Motor neuron (in vitro differentiated cells): ENCODE measurements around the gene GRIN2A. TPM values are rescaled to one million over a fixed set of nuclear protein-coding genes. Genes with fewer than 3 reads are reported as not detected.

ENCODE experiments used
- ATAC-seq, 8 experiments: fragments of 200-7000 bp; cut with Tn5 transposase; replicated peaks in 6 of 8; 2 replicates each; pipeline ENCODE4 v1.8.0; 2021; ENCODE audit warnings: mild to moderate bottlenecking in 8 of 8, moderate library complexity in 8 of 8
- H3K27ac ChIP-seq, 2 donors: fragments of 250-450 bp; sonication (Bioruptor Pico); 2 replicates each; pipeline ENCODE4 v1.9.0; 2021; ENCODE audit warnings: antibody characterized with exemption in 2 of 2, mild to moderate bottlenecking in 2 of 2, moderate library complexity in 1 of 2
- H3K4me1 ChIP-seq, 2 donors: fragments of 250-450 bp; sonication (Bioruptor Pico); replicated peaks in 1 of 2; 2 replicates each; pipeline ENCODE4 v1.6.1; 2021; ENCODE audit warnings: antibody characterized with exemption in 2 of 2, mild to moderate bottlenecking in 2 of 2, moderate library complexity in 1 of 2
- H3K4me3 ChIP-seq, 5 donors: fragments of 250-450 bp; sonication (Bioruptor Pico); 2 replicates each; pipeline ENCODE4 v1.9.0; 2021; ENCODE audit warnings: antibody characterized with exemption in 5 of 5, mild to moderate bottlenecking in 5 of 5, moderate library complexity in 4 of 5
- WGBS, 10 experiments: fragments of 450-650 bp; shearing (Covaris generic); methylation state at CpG; one replicate each; pipeline ENCODE4 v1.0.0; 2022; 5-methylcytosine and 5-hydroxymethylcytosine counted together
- in situ Hi-C, 9 experiments: fragments of 400-800 bp; cut with MboI; loops; one replicate each; pipeline ENCODE4 v1.15.0; 2021; ENCODE audit warnings: low sequenced_read_pairs in 9 of 9, low pct_unique_long_range_greater_than_20kb in 2 of 9; ENCODE audit not compliant: unreplicated experiment in 9 of 9
- total RNA-seq, 8 experiments: library from RNA; unstranded; fragments of 300-600 nt; gene quantifications; 2 replicates each; pipeline versions ENCODE4 v1.2.3 to v1.2.4, GENCODE V29; 2022

Gene GRIN2A
- total RNA-seq, 8 experiments from 2014 or later: 0.14 to 21.2 (median 2.9) TPM

- in situ Hi-C loops: no loop called here
- Histone ChIP-seq H3K4me3 (no peak overlapping the region), H3K27ac (no peak overlapping the region), H3K4me1 (no peaks in the 10 kb centered on the region)
- ATAC-seq: no peak
- WGBS, 10 experiments: 100% methylated on average over 1 of the region's 1 CpG; no CpG with 5 or more reads in 9 of the 10 experiments
Observed at GRCh38 chr16:9798474-9798873, 383.8 kb downstream of the GRIN2A start.

- H3K27ac ChIP-seq: no peak overlapping the region
Observed at GRCh38 chr16:9797306-9797705, 384.9 kb downstream of the GRIN2A start.

GRCh38 chr16:9793623-9794022 is 388.6 kb downstream of the GRIN2A start:
- 35 to 96% (median 66%) methylated on average over 2 to 6 of the region's 6 CpGs; no CpG with 5 or more reads in 2 of the 10 experiments for WGBS, 10 experiments
- in situ Hi-C loops: no loop called here
- Histone ChIP-seq H3K4me1 (no peaks in the 10 kb centered on the region), H3K27ac (no peak overlapping the region), H3K4me3 (no peak overlapping the region)
- no peak for ATAC-seq

More at GRCh38 chr16:9797306-9797705, 384.9 kb downstream of the GRIN2A start:
- in situ Hi-C loops: no loop called here
- peak in 3 of 8 experiments; percentile 37 to 89 (median 54) for ATAC-seq
- no peaks in the 10 kb centered on the region for H3K4me1 ChIP-seq
- H3K4me3 ChIP-seq: no peak overlapping the region
- WGBS, 10 experiments: 0 to 100% (median 74%) methylated on average over 1 to 6 of the region's 6 CpGs; no CpG with 5 or more reads in 2 of the 10 experiments

GRCh38 chr16:9791556-9791955 is 390.7 kb downstream of the GRIN2A start:
- Histone ChIP-seq H3K4me1 (peaks cover 4 to 9% of the 10 kb centered on the region in 2 donors), H3K4me3 (no peak overlapping the region), H3K27ac (no peak overlapping the region)
- in situ Hi-C loops: no loop called here
- no peak for ATAC-seq
- WGBS, 10 experiments: 19 to 85% (median 72%) methylated on average over 2 to 3 of the region's 4 CpGs; no CpG with 5 or more reads in 4 of the 10 experiments

- WGBS, 10 experiments: 0 to 83% (median 57%) methylated on average over 1 to 2 of the region's 2 CpGs; no CpG with 5 or more reads in 2 of the 10 experiments
- no peak overlapping the region for H3K27ac ChIP-seq
- peak in 1 of 8 experiments; percentile 56 for ATAC-seq
- peaks cover 4 to 9% of the 10 kb centered on the region in 2 donors for H3K4me1 ChIP-seq
- H3K4me3 ChIP-seq: no peak overlapping the region
- in situ Hi-C loops: no loop called here
Observed at GRCh38 chr16:9790199-9790598, 392.0 kb downstream of the GRIN2A start.

- in situ Hi-C loops: no loop called here
- Histone ChIP-seq H3K4me1 (peaks cover 4 to 9% of the 10 kb centered on the region in 2 donors), H3K4me3 (no peak overlapping the region), H3K27ac (peak overlapping the region in 1 of 2 donors; percentile 39)
- WGBS, 10 experiments: 0 to 60% (median 39%) methylated on average over 1 to 5 of the region's 5 CpGs
- ATAC-seq: peak in 5 of 8 experiments; percentile 100
Observed at GRCh38 chr16:9787717-9788116, 394.5 kb downstream of the GRIN2A start.

- 26 to 100% (median 86%) methylated on average over 1 to 4 of the region's 4 CpGs for WGBS, 10 experiments
- in situ Hi-C loops: no loop called here
- no peak for ATAC-seq
- H3K4me1 ChIP-seq: peaks cover 8 to 21% of the 10 kb centered on the region in 2 donors
- H3K27ac ChIP-seq: no peak overlapping the region
- H3K4me3 ChIP-seq: no peak overlapping the region
Observed at GRCh38 chr16:9780831-9781230, 401.4 kb downstream of the GRIN2A start.

GRCh38 chr16:9778849-9779248 is 403.4 kb downstream of the GRIN2A start:
- 10 to 81% (median 63%) methylated on average over 2 to 5 of the region's 5 CpGs; no CpG with 5 or more reads in 4 of the 10 experiments for WGBS, 10 experiments
- Histone ChIP-seq H3K4me3 (no peak overlapping the region), H3K4me1 (peaks cover 9 to 23% of the 10 kb centered on the region in 2 donors), H3K27ac (no peak overlapping the region)
- in situ Hi-C loops: no loop called here
- ATAC-seq: peak in 5 of 8 experiments; percentile 40 to 91 (median 78)

GRCh38 chr16:9775998-9776397 is 406.2 kb downstream of the GRIN2A start:
- in situ Hi-C loops: no loop called here
- no peak overlapping the region for H3K4me3 ChIP-seq
- no peak for ATAC-seq
- 0 to 97% (median 71%) methylated on average over 1 to 5 of the region's 5 CpGs; no CpG with 5 or more reads in 2 of the 10 experiments for WGBS, 10 experiments
- H3K27ac ChIP-seq: no peak overlapping the region
- peaks cover 24 to 33% of the 10 kb centered on the region in 2 donors for H3K4me1 ChIP-seq

GRCh38 chr16:9773289-9773688 is 408.9 kb downstream of the GRIN2A start:
- 0 to 57% (median 20%) methylated on average over 1 to 4 of the region's 4 CpGs; no CpG with 5 or more reads in 1 of the 10 experiments for WGBS, 10 experiments
- in situ Hi-C loops: no loop called here
- Histone ChIP-seq H3K27ac (no peak overlapping the region), H3K4me3 (no peak overlapping the region), H3K4me1 (peaks cover 16 to 23% of the 10 kb centered on the region in 2 donors)
- ATAC-seq: peak in 5 of 8 experiments; percentile 49 to 87 (median 77)

GRCh38 chr16:9772526-9773225 is 409.6 kb downstream of the GRIN2A start:
- ATAC-seq: peak in 5 of 8 experiments; percentile 21 to 68 (median 50)
- 0 to 72% (median 62%) methylated on average over 3 to 8 of the region's 9 CpGs for WGBS, 10 experiments
- peaks cover 16 to 18% of the 10 kb centered on the region in 2 donors for H3K4me1 ChIP-seq
- in situ Hi-C loops: no loop called here
- no peak overlapping the region for H3K4me3 ChIP-seq
- H3K27ac ChIP-seq: peak overlapping the region in 1 of 2 donors; percentile 14

GRCh38 chr16:9766891-9767290 is 415.3 kb downstream of the GRIN2A start:
- ATAC-seq: no peak
- no peaks in the 10 kb centered on the region for H3K4me1 ChIP-seq
- in situ Hi-C loops: no loop called here
- 4 to 100% (median 72%) methylated on average over 2 to 4 of the region's 4 CpGs for WGBS, 10 experiments
- no peak overlapping the region for H3K27ac ChIP-seq
- no peak overlapping the region for H3K4me3 ChIP-seq

- 47 to 100% (median 89%) methylated on average over 1 to 6 of the region's 11 CpGs; no CpG with 5 or more reads in 3 of the 10 experiments for WGBS, 10 experiments
- Histone ChIP-seq H3K4me3 (no peak overlapping the region), H3K27ac (no peak overlapping the region), H3K4me1 (no peaks in the 10 kb centered on the region)
- in situ Hi-C loops: no loop called here
- ATAC-seq: no peak
Observed at GRCh38 chr16:9763505-9763904, 418.7 kb downstream of the GRIN2A start.
